ENCODE measurements around the gene OGN. TPM values are rescaled to one million over a fixed set of nuclear protein-coding genes. Genes with fewer than 3 reads are reported as not detected.
"Not testable (repeated sequence)": the region's sequence is repeated elsewhere in the genome, so short reads cannot be mapped to it uniquely, and the experiment has no call there.

Gene OGN, protein sequence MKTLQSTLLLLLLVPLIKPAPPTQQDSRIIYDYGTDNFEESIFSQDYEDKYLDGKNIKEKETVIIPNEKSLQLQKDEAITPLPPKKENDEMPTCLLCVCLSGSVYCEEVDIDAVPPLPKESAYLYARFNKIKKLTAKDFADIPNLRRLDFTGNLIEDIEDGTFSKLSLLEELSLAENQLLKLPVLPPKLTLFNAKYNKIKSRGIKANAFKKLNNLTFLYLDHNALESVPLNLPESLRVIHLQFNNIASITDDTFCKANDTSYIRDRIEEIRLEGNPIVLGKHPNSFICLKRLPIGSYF
- not detected in 2 replicates for total RNA-seq

DNA sequence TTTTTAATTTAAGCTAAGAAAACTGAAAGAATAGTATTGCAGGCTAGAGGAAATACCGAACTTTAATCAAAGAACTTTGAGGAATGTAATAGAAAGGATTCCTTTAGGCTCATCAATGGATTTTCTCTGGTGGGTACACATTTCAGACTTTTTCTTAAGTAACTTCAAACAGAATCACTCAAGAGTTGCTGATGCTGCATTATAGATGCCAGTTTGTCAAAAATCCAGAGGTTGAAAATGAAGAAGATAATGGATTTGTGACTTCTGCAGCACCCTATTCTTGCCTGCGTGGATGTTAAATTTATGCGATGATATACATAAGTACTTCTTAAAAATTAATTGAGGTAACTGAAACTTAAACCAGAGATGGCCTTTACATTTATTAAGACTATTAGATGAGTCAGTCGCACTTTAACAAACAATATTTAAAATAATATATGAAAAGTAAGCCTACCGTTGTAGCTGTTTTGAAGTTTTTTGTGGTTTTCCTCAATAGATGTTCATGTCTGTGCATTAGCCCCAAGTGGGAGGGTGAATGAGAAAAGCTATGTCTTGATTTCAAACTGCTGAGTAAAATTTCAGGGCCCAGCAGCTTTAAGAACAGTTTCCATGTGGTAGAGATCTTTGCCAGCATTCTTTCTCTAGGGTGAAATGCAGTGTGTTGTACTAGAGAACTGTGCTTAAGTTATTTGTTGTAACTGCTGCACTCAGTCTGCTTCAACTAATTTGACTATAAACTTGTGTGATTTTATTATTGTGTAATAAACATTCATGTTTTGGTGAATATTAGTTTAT is at the start of gene OGN:
OGN (minus strand) TSS at position 537 of the 795 bp plus-strand sequence. CDS start 1,171 bp downstream, outside the sequence.
- no peak for DNase-seq (ENCODE audit: low read depth in 2 of 2)

DNA sequence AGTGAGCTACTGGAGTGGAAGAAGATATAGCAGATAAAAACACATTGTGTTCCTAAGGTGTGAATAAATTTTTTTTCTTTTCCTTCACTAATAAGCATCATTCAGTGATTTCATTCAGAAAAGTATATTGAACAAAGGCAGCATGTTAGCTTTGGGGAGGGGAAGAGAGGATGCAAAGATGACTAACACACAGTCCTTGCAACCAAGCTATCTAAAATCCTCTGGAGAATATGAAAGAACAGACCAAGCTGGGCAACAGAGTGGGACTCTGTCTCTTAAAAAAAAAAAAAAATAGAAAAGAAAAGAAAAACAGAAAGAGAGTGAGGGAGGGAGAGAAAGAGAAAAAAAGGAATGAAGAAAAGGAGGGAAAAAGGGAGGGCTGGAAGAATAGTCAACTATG is 42.2 kb upstream of the OGN start:
- DNase-seq (ENCODE audit: low read depth in 2 of 2), result no peak

DNA sequence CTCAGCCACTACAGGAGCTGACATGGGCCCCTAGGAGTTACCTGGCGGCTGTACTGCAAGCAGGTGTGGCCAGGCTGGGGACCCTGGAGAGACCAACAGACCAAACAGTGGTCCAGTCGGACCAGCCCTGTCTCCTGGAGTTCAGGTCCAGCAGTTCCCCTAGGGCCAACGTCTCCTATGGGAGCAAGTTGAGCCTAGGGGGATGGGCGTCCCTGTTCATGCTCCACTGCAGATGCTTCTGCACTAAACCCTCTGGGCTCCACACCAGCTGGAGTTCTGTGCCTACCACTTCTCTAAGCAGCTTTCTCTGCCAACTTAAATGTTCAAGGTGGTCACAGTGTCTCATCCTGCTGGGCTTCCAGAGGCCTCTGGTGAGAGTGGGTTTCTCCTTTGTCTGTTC is 40.5 kb upstream of the OGN start:
- no peak for DNase-seq (ENCODE audit: low read depth in 2 of 2)

DNA sequence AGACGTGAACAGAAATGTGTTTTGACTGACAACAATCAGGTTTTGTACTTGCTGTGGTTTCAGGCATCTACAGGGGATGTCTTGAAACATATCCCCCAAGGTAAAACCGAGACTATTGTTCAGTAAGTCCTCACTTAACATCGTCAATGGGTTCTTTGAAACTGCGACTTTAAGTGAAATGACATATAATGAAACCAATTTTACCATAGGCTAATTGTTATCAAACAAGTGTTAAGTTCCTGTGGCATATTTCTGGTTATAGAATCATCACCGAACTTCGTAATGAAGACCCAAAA is 36.3 kb upstream of the OGN start:
- DNase-seq (ENCODE audit: low read depth in 2 of 2), result no peak

DNA sequence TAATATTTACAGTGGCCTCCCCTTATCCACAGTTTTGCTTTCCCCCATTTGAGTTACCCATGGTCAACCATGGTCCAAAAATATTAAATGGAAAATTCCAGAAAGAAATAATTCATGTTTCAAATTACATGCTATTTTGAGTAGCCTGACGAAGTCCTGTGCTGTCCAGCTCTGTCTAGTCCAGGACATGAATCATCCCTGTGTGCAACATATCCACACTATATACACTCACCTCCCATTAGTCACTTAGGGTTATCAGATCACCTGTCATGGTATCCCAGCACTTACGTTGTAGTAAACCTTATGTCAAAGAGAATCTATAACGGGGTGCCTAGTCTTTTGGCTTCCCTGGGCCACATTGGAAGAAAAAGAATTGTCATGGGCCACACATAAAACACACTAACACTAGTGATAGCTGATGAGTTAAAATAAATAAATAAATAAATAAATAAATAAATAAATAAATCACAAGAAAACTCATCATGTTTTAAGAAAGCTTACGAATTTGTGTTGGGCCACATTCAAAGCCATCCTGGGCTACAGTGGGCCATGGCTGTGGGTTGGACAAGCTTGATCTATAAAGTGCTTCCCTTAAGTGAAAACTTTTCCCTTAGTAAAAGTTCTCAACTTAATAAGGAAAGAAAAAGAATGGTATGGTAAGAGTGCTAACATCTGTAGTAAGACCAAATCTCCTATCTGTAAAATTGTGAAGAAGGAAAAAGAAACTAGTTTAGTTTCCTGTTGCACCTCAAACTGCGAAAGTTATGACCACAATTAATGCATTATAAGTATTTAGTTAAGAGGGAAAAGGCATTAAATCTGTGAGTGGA is 35.8 kb upstream of the OGN start:
- peak; percentile 55 to 84 for DNase-seq (ENCODE audit: low read depth in 2 of 2)

DNA sequence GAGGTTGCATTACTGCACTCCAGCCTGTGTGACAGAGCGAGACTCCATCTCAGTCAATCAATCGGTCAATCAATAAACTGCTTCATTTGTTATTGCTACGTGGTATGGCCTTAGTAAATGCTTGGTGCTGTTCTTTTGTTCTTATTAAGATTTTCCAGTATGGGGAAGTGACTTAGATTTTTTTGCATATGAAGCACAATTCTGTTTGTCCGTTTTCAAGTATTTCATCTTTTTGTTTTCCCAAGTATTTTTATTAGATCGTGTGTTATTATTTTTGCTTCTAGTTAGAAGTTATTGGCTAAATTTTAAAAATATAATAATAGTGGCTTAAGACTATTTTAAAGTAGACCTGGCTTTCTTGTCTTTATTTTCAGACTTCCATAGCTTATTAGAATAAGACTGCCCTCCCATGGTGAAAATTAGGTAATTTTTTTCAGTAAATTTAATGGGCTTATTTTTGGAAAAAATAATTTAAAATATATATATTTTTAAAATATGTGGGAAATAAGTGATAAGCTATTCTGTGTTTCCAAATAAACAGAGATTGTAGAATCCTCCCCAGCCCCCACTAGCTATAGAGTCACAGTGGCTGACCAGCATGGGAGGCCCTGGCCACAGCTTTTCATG is 34.6 kb upstream of the OGN start:
- peak; percentile 23 to 47 for DNase-seq (ENCODE audit: low read depth in 2 of 2)

DNA sequence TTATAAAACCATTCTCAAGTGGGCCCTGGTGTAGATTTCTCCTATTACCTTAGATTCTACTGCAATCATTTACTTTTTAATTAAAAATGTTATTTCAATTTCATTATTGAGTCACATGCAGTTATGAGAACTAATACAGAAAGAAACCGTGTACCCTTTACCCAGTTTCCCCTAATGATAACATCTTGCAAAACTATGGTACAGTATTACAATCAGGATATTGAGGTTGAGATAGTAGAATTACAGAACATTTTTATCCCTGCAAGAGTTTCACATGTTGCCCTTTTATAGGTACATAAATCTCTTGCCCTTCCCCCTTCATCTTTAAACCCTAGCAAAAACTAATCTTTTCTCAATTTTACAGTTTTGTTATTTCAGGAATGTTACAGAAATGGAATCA is 30.9 kb upstream of the OGN start:
- no peak for DNase-seq (ENCODE audit: low read depth in 2 of 2)

DNA sequence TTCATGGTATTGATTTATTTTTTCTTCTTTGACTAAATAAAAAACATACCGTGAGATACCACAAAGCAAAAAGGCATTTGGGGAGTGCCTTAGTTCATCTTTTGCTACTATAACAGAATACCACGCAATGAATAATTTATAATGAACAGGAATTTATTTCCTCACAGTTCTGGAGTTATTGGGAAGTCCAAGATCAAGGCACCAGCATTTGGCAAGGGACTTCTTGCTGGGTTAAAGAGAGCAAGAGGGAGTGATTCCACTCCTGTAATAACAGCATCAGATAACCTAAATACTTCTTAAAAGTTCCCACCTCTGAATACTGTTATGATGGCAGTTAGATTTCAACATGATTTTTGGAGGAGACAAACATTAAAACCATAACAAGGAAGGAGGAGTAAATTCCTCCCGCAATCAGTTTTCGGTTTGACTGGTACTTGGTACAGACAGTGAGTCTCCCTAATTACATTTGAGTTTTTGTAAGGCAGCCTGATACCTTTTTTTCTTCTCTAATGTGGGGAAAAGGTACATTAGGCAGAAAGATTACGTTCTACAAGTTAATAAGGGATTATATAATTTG is 28.7 kb upstream of the OGN start:
- DNase-seq (ENCODE audit: low read depth in 2 of 2), result no peak

DNA sequence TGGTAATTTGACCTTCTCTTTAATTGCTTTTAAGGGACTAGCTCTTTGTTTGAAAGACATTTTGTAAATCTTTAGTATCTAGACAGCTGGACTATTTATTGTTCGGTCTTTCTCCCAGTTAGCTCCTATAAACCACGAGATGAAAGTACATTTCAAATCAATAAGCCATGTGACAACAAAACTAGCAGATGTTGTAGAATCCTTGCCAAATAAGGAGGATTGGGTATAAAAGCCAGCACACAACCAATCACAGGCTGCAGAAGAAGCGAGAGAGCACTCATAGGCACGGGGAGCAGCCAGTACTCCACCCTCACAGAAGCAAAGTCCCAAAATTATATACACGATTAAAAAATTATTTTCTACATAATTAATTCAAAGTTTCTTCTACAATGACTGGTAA is 28.0 kb upstream of the OGN start:
- DNase-seq (ENCODE audit: low read depth in 2 of 2), result no peak

DNA sequence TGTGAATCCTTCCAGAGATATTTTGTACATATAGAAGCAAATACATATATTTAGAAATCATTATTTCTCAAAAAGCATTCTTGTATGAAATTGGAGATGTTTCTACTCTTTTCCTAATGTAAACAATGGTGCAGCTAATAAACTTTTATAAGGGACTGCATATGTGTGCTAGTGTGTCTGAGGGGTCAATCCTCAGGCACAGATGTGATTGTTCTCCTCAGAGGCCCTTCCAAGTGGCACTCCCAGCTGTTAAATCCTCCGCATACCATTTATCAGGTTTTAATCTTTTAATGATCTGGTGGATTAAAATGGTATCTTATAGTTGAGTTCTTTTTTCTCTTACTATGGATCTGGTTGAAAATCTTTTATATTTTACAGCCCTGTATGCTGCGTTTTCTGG is 25.5 kb upstream of the OGN start:
- DNase-seq (ENCODE audit: low read depth in 2 of 2), result no peak

DNA sequence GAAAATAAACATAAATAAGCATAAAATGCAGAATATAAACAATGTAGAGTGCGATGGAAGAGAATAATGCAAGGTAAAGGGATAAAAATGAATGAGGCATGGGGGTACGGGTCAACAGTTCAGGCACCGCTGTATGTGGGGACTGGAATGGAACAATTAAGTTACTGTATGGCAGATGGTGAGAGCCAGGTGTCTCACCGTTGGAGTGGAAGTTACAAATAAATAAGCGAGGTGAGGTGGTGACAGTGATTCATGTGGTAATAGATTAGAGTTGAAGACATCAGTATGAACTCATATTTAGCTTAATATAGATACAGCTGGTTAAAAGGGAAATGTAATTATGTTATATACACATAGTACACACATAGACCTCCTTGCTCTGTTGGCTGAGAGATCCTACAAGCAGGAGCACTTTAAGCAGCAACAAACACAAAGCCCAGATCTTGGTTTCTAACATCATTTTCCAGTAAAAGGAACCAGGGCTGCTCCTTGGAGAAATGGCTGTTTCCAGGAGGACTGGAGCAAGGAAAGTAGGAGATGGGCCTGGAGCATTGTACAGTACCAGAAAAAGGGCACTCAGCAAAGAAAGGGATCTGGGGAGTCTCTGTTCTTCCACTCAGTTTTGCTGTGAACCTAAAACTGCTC is 22.2 kb upstream of the OGN start:
- no peak for DNase-seq (ENCODE audit: low read depth in 2 of 2)

DNA sequence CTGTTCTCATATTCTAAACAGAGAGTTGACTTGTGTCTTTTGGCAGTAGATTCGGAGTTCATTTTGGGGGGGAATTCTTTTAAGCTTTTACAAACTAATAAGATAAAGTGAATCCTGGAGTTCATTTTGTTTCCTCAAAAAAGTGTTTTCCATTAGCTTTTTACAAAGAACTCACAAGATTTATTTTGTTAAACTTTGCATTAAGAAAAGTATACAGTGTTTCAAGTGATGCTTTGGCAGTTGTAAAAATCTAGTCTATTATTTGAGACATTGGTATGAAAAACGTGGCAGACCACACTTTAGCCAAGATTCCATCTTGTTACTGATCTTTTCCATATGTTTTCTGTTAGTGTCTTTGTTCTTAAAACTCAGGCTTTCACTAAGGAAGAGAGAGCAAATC is 21.1 kb upstream of the OGN start:
- DNase-seq (ENCODE audit: low read depth in 2 of 2), result no peak

DNA sequence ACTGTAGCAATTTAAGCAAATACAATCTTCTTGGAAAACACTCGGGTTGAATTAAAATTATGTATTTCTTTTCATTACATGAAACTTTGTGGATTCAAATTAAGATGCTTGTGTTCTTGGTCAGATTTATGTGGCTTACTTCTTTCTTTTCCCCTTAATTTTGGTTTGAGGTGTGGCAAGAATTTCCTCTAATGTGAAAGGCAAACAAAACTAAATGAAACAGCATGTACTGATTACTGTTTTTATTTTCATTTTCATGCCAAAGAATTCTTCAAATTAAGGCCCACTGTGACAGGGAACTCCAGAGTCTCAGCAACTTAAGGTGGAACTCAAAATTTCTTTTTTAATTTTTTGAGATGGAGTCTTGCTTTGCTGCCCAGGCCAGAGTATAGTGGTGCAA is 20.0 kb upstream of the OGN start, which contains the start of gene OMD:
OMD (minus strand) TSS at position 132 of the 400 bp plus-strand sequence. CDS start 6,913 bp downstream, outside the sequence.
- no peak for DNase-seq (ENCODE audit: low read depth in 2 of 2)

DNA sequence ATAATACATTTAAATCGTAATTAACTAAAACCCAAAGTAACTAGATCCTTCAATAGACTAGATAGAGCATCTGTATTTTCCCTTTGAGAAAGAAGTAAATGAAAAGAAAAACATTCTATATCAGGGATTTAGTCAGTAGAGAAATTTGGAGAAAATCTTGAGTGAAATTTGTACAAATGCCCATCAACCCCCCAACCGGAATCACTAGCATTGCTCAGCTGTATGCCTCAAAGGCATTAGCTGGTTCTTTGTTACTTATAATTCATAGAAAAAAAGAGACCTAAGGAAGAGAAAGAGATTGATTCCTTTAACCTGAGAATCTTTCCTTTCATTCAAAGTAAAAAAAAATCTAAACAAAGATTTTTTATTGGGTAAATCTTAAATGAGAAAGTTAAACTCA is 19.2 kb upstream of the OGN start:
- DNase-seq (ENCODE audit: low read depth in 2 of 2), result no peak

DNA sequence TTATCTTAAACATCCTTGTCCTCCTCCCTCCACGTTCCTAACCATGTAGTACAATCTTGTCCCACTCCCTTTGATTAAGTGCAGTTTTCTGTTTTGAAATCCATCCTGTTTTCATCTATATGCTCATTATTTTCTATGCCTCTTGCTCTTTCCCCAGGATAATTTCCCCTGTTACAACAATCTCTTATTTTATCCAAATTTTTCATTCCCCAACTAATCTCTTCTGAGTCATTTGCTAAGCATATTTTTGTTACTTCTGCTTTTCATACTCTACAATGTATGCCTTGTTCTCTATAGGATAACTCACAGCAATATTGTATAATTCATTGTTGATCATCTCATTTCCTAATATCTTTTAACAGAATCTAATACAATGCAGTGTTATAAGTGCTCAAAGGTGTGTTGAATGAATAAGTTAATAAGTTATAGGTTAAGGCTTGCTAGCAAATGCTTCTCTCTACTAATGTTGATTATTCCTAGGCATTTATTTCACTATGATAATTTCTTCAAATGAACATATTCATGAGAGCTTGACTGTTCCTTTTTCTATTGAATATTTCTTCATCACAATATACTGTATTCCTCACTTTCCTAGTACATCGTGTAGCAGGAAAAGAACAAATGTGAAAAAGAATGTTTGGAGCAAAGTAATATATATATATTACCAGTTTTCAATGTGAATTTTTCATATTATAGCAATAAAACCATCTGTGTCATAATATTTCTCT is 18.4 kb upstream of the OGN start:
- DNase-seq (ENCODE audit: low read depth in 2 of 2), result no peak

DNA sequence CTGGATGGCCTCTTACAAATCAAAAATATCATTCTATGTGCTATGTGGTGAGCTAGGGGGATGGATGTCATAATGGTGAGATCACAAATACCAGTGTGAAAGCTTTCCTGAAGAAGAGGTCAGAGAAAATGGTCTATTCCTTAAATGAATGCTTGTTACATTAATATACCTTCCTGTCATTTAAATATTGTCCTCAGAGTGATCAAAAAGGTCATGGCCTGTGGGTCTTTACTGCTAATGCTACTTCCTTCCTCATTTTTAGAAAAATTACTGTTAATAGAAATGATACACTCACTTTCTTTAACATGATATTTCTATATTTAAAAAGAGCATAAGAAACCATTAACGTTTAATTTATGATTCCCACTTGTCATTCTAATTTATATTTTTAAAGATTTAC is 10.2 kb upstream of the OGN start:
- peak in 1 of 2 donors; percentile 14 for DNase-seq (ENCODE audit: low read depth in 2 of 2)

DNA sequence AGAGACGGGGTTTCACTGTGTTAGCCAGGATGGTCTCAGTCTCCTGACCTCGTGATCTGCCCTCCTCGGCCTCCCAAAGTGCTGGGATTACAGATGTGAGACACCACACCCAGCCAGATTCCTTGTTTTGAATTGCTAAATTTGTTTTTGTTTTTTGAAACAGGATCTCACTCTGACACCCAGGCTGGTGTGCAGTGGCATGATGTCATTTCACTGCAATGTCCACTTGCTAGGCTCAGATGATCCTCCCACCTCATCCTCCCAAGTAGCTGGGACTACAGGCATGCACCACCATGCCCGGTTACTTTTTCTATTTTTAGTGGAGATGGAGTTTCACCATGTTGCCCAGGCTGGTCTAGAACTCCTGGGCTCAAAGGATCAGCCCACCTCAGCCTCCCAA is 6.8 kb upstream of the OGN start:
- not testable (repeated sequence) for DNase-seq (ENCODE audit: low read depth in 2 of 2)

DNA sequence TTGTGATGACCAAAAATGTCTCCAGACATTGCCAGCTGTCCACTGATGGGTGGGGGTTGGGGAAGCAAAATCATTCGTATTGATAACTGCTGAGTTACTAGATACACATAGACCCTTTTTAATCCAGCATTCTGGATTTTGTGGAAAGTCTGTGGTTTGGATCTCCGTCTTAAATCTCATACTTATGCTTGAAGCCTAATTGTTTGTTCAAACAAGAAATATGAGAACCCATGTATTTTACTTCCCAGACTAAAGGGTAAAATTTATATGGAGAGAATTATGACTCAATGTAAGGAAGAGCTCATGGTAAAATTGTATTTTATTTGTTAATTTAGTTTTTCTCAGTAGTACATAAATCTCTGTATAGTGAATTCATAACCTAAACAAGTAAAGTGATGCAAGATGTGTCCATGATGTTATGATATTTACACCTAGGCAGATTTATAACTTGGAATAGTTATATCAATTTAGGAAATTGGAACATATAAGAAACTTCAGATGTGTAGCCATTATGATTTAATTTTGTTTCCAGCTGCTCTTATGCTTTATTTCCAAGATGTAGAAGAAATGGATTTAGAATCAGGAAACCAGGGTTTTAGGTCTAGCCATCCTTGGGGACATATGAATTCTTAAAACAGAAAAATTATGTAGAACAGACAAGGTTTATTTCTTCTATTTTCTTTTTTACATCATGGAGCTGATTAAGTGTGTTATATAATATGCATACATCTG is 4.5 kb upstream of the OGN start:
- DNase-seq (ENCODE audit: low read depth in 2 of 2), result no peak

DNA sequence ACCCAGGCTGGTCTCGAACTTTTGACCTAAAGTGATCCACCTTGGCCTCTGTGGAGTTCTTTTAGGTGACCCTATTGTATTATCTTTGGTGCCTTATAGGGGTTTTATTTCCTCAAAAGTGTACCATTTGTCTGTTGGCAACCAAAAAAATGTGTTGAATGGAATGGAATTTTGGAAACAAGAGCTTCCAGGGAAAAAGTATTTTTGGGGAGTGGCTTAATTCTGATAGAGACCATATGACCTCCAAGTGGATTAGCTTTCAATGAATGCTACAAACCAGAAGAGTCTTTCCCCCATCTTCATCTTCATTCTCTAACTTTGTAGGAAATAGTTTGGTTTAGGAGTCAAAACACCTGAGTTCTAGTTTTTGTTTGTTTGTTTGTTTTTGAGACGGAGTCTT is 3.4 kb upstream of the OGN start:
- DNase-seq (ENCODE audit: low read depth in 2 of 2), result no peak

DNA sequence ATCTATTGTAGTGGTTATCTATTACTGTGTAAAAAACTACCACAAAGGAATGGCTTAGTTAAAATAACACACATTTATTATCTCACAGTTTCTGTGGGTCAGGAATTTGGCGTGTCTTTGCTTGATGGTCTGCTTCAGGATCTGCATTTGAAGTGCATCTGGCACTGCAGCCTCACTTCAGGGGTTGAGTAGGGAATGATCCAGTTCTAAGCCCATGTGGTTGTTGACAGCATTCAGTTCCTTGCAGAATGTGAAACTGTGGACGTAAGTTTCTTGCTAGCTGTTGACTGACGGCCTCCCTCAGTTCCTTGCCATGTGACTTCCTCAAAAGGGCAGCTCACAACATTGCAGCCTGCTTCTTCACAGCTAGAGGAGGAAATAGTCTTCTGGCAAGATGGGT is 2.1 kb upstream of the OGN start:
- peak in 1 of 2 donors; percentile 75 for DNase-seq (ENCODE audit: low read depth in 2 of 2)

Measured in lung microvascular endothelial cell (primary cell).